Hepatocyte (in vitro differentiated cells): ENCODE measurements around the gene ZNF3. TPM values are rescaled to one million over a fixed set of nuclear protein-coding genes. Genes with fewer than 3 reads are reported as not detected.

ENCODE experiments used
- DNase-seq: peaks from one replicate; pipeline ENCODE4 v3.0.0-alpha.2; 2016; ENCODE audit warnings: low spot score
- H2AFZ ChIP-seq: fragments of 200-600 bp; sonication (generic); 2 replicates; pipeline ENCODE4 v1.6.0; 2016; ENCODE audit warnings: antibody characterized with exemption, mild to moderate bottlenecking
- H3K27ac ChIP-seq: fragments of 200-600 bp; sonication (generic); 2 replicates; pipeline ENCODE4 v1.5.1; 2016; ENCODE audit warnings: mild to moderate bottlenecking
- H3K27me3 ChIP-seq: fragments of 200-600 bp; sonication (generic); 2 replicates; pipeline ENCODE4 v1.6.1; 2016
- H3K36me3 ChIP-seq: fragments of 200-600 bp; sonication (generic); replicated peaks from 2 replicates; pipeline ENCODE4 v1.5.1; 2016; ENCODE audit warnings: low read depth; ENCODE audit not compliant: insufficient read depth
- H3K4me1 ChIP-seq: fragments of 200-600 bp; sonication (generic); 2 replicates; pipeline ENCODE4 v1.5.1; 2016; ENCODE audit warnings: mild to moderate bottlenecking, moderate library complexity; ENCODE audit not compliant: insufficient read depth
- H3K4me2 ChIP-seq: fragments of 200-600 bp; sonication (generic); 2 replicates; pipeline ENCODE4 v1.6.0; 2016
- H3K4me3 ChIP-seq: fragments of 200-600 bp; sonication (generic); 2 replicates; pipeline ENCODE4 v1.5.1; 2016; ENCODE audit warnings: mild to moderate bottlenecking
- H3K79me2 ChIP-seq: fragments of 200-600 bp; sonication (generic); 2 replicates; pipeline ENCODE4 v1.6.0; 2017; ENCODE audit warnings: mild to moderate bottlenecking
- H3K9me2 ChIP-seq: fragments of 200-600 bp; sonication (generic); replicated peaks from 2 replicates; pipeline ENCODE4 v1.6.0; 2017; ENCODE audit warnings: mild to moderate bottlenecking; ENCODE audit not compliant: insufficient read depth
- H3K9me3 ChIP-seq: fragments of 200-600 bp; sonication (generic); 2 replicates; pipeline ENCODE4 v1.5.1; 2016; ENCODE audit warnings: low read depth, mild to moderate bottlenecking
- H4K20me1 ChIP-seq: fragments of 200-600 bp; sonication (generic); 2 replicates; pipeline ENCODE4 v1.6.0; 2016; ENCODE audit warnings: mild to moderate bottlenecking; ENCODE audit not compliant: insufficient read depth, poor library complexity, severe bottlenecking
- CTCF ChIP-seq: fragments of 200-600 bp; sonication (generic); IDR thresholded peaks from 2 replicates; pipeline ENCODE4 v1.5.1; 2016; ENCODE audit warnings: antibody characterized with exemption, mild to moderate bottlenecking; ENCODE audit not compliant: poor library complexity
- EZH2 ChIP-seq: fragments of 200-600 bp; sonication (generic); IDR thresholded peaks from 2 replicates; pipeline ENCODE4 v1.6.1; 2016; ENCODE audit warnings: antibody characterized with exemption, mild to moderate bottlenecking, borderline replicate concordance
- EZH2phosphoT487 ChIP-seq: fragments of 200-600 bp; sonication (generic); IDR thresholded peaks from one replicate; pipeline ENCODE4 v1.6.1; 2018; ENCODE audit warnings: antibody characterized with exemption, mild to moderate bottlenecking, low read depth, moderate library complexity; ENCODE audit not compliant: unreplicated experiment, severe bottlenecking
- WGBS: methylation state at CpG from one replicate; pipeline ENCODE4 v1.1.6; 2016; ENCODE audit warnings: low lambda C conversion rate; ENCODE audit errors: missing lambda C conversion rate; 5-methylcytosine and 5-hydroxymethylcytosine counted together
- polyA plus RNA-seq: library from polyadenylated mRNA; unstranded; fragments of >200 nt; fragmentation: Nextera tagmentation; extraction: Ambion mirVana; gene quantifications from 2 replicates; pipeline ENCODE4 v1.2.1, GENCODE V29; 2016
- total RNA-seq: library from RNA; depleted of rRNA; stranded (reverse); fragments of >200 nt; gene quantifications from 2 replicates; pipeline ENCODE4 v1.2.3, GENCODE V29; 2014

ZNF3 gene
- total and polyA plus RNA-seq, 2 experiments from 2014 or later: 20.7 to 35.6 TPM

- peak; percentile 99 for DNase-seq
- peak within 1 kb of the TSS; percentile 45 for H2AFZ ChIP-seq
Measured at GRCh38 chr7:100101016-100101862, 19.7 kb upstream of the ZNF3 start, which contains the start of the genes AP4M1 and MCM7. AP4M1 (plus strand) TSS chr7:100101643; CDS start chr7:100101715, 72 bp downstream. MCM7 (minus strand) TSS chr7:100101397; CDS start chr7:100101294, 103 bp downstream.

GRCh38 chr7:100100420-100101015 is 19.0 kb upstream of the ZNF3 start:
- no peaks in the 10 kb centered on the region for H3K36me3 ChIP-seq
- peaks cover 49% of the 10 kb centered on the region for H3K79me2 ChIP-seq
- peak overlapping the region; percentile 45 for H2AFZ ChIP-seq
- no peaks in the 10 kb centered on the region for H3K9me2 ChIP-seq
- peak; percentile 97 for DNase-seq
- no peaks in the 10 kb centered on the region for H3K9me3 ChIP-seq
- WGBS: under 1% methylated on average over 39 of the region's 61 CpGs
- no peaks in the 10 kb centered on the region for H4K20me1 ChIP-seq
- peak overlapping the region; percentile 30 for H3K27ac ChIP-seq
- peaks cover 10% of the 10 kb centered on the region for H3K4me1 ChIP-seq
- no peak for TF ChIP-seq EZH2phosphoT487
- no peak for TF ChIP-seq EZH2
- TF ChIP-seq CTCF: no peak
- peak overlapping the region; percentile 70 for H3K4me3 ChIP-seq
- peak overlapping the region; percentile 88 for H3K4me2 ChIP-seq
- no peaks in the 10 kb centered on the region for H3K27me3 ChIP-seq

More at GRCh38 chr7:100101016-100101862, 19.7 kb upstream of the ZNF3 start, which contains the start of the genes AP4M1 and MCM7:
- H3K36me3 ChIP-seq: no peaks in the 10 kb centered on the region
- H3K4me1 ChIP-seq: peaks cover 10% of the 10 kb centered on the region
- H3K79me2 ChIP-seq: peaks cover 47% of the 10 kb centered on the region
- no peaks in the 10 kb centered on the region for H3K9me3 ChIP-seq
- WGBS: 1% methylated on average over 66 of the region's 80 CpGs
- TF ChIP-seq CTCF (no peak), EZH2phosphoT487 (no peak), EZH2 (no peak)
- H3K9me2 ChIP-seq: no peaks in the 10 kb centered on the region
- peak within 1 kb of the TSS; percentile 70 for H3K4me3 ChIP-seq
- peak within 1 kb of the TSS; percentile 88 for H3K4me2 ChIP-seq
- peak within 1 kb of the TSS; percentile 98 for H3K27ac ChIP-seq
- no peaks in the 10 kb centered on the region for H4K20me1 ChIP-seq
- H3K27me3 ChIP-seq: no peaks in the 10 kb centered on the region

- Histone ChIP-seq H3K4me3 (peak overlapping the region; percentile 70), H3K36me3 (no peaks in the 10 kb centered on the region), H3K79me2 (peaks cover 49% of the 10 kb centered on the region), H3K9me2 (no peaks in the 10 kb centered on the region), H2AFZ (no peak overlapping the region), H3K9me3 (no peaks in the 10 kb centered on the region), H3K27me3 (no peaks in the 10 kb centered on the region), H3K4me2 (peak overlapping the region; percentile 88), H3K27ac (peak overlapping the region; percentile 30), H4K20me1 (peaks cover 2% of the 10 kb centered on the region), H3K4me1 (peaks cover 10% of the 10 kb centered on the region)
- DNase-seq: no peak
- WGBS: 79% methylated on average over 12 of the region's 12 CpGs
- TF ChIP-seq EZH2phosphoT487 (no peak), EZH2 (no peak), CTCF (no peak)
Measured at GRCh38 chr7:100099452-100099851, 17.9 kb upstream of the ZNF3 start.
